Measurements from ENCODE around the gene C3orf20.

- no peak for TF ChIP-seq REST (IDR thresholded peaks at IDR 0.05; ENCODE audit: low read depth)
- no peak for TF ChIP-seq EP300 (IDR thresholded peaks at IDR 0.05; ENCODE audit: borderline replicate concordance)
- TF ChIP-seq YY1 (IDR thresholded peaks at IDR 0.05; ENCODE audit: low read depth): no peak
- no peak for TF ChIP-seq TAF1 (IDR thresholded peaks at IDR 0.05; ENCODE audit: low read depth)
- no peak for TF ChIP-seq EGR1 (IDR thresholded peaks at IDR 0.05)
- TF ChIP-seq USF1 (IDR thresholded peaks at IDR 0.05): no peak
- TF ChIP-seq TEAD4 (IDR thresholded peaks at IDR 0.05): no peak
- no peak for TF ChIP-seq CREB1 (IDR thresholded peaks at IDR 0.05; ENCODE audit: low read depth)
- no peak for TF ChIP-seq FOXM1 (IDR thresholded peaks at IDR 0.05; ENCODE audit: borderline replicate concordance, low read depth)
- TF ChIP-seq TCF12 (IDR thresholded peaks at IDR 0.05; ENCODE audit: low read depth): no peak
These were observed 90.1 kb downstream of the C3orf20 start for GRCh38 chr3:14765060-14765400.

Measured in Ishikawa (cell line).